HepG2 (cell line): ENCODE data around the gene ENO2. TPM values are rescaled to one million over a fixed set of nuclear protein-coding genes. Genes with fewer than 3 reads are reported as not detected.
A peak's percentile ranks its signal among the peaks of the same experiment; 100 is the strongest.

Source experiments
- BCL6 ChIP-seq: IDR thresholded peaks from 2 replicates; pipeline ENCODE4 v1.6.1; 2016; ENCODE audit warnings: missing genetic modification reagents, missing compliant biosample characterization
- DRAP1 ChIP-seq: IDR thresholded peaks from 2 replicates; pipeline ENCODE4 v1.6.1; 2016; ENCODE audit warnings: missing genetic modification reagents, missing compliant biosample characterization
- HMG20A ChIP-seq: IDR thresholded peaks from 2 replicates; pipeline ENCODE4 v1.6.1; 2016; ENCODE audit warnings: borderline replicate concordance
- KLF16 ChIP-seq, 2 experiments: sonication (generic) in 1 of 2; formaldehyde crosslinking in 1 of 2; IDR thresholded peaks; 2 replicates each; pipeline versions ENCODE4 v1.6.1 to v1.8.0; 2016 to 2023; ENCODE audit warnings: missing genetic modification reagents in 2 of 2, missing compliant biosample characterization in 1 of 2
- KMT2A ChIP-seq: sonication (generic); formaldehyde crosslinking; IDR thresholded peaks from 2 replicates; pipeline ENCODE4 v1.4.0; 2020; ENCODE audit warnings: missing genetic modification reagents
- NR2F1 ChIP-seq, 2 experiments: fragments of 450-650 bp in 1 of 2; formaldehyde crosslinking in 1 of 2; IDR thresholded peaks; 2 replicates each; pipeline versions ENCODE4 v1.5.0 to v1.6.1; 2016 to 2020; ENCODE audit warnings: mild to moderate bottlenecking in 1 of 2, missing compliant biosample characterization in 1 of 2, missing genetic modification reagents in 1 of 2, moderate library complexity in 1 of 2
- PHF5A ChIP-seq: IDR thresholded peaks from one replicate; pipeline ENCODE4 v1.6.1; 2018; ENCODE audit warnings: low read depth, missing genetic modification reagents; ENCODE audit not compliant: unreplicated experiment
- RARG ChIP-seq: sonication (generic); formaldehyde crosslinking; IDR thresholded peaks from 2 replicates; pipeline ENCODE4 v1.4.0; 2020; ENCODE audit warnings: low read depth, mild to moderate bottlenecking, missing genetic modification reagents
- ZFP36L2 ChIP-seq: sonication (generic); formaldehyde crosslinking; IDR thresholded peaks from 2 replicates; pipeline ENCODE4 v1.4.0; 2020; ENCODE audit warnings: missing genetic modification reagents
- ZNF407 ChIP-seq: sonication (generic); formaldehyde crosslinking; IDR thresholded peaks from one replicate; pipeline ENCODE4 v1.5.1; 2020; ENCODE audit warnings: mild to moderate bottlenecking, missing genetic modification reagents; ENCODE audit errors: not compliant biosample characterization
- ZNF547 ChIP-seq: sonication (generic); formaldehyde crosslinking; IDR thresholded peaks from 2 replicates; pipeline ENCODE4 v1.5.1; 2020; ENCODE audit warnings: mild to moderate bottlenecking, missing genetic modification reagents
- polyA plus RNA-seq, 8 experiments: library from polyadenylated mRNA; depleted of rRNA in 3 of 8; stranded (reverse) in 7 of 8; unstranded in 1 of 8; fragments of >200 nt; fragmentation: Illumina TruSeq in 4 of 8; extraction: Trizol in 4 of 8; gene quantifications; 2 replicates each; pipeline versions ENCODE4 v1.2.1 to v1.2.3, GENCODE V29; 2011 to 2016; ENCODE audit warnings: low read depth in 4 of 8, missing spikeins in 1 of 8, mixed read lengths in 1 of 8; ENCODE audit not compliant: insufficient read depth in 1 of 8
- total RNA-seq, 5 experiments: library from RNA; depleted of rRNA; stranded (reverse); fragments of >200 nt; fragmentation: Illumina TruSeq; extraction: Trizol; gene quantifications; 2 replicates each; pipeline ENCODE4 v1.2.3, GENCODE V29; 2016; ENCODE audit warnings: low read depth in 1 of 5
- TF ChIP-seq, protein P1 (sequence below): sonication (generic); formaldehyde crosslinking; IDR thresholded peaks from 2 replicates; pipeline ENCODE4 v1.4.0; 2020; ENCODE audit warnings: missing genetic modification reagents
- TF ChIP-seq, protein P2 (sequence below): sonication (generic); formaldehyde crosslinking; IDR thresholded peaks from 2 replicates; pipeline ENCODE4 v1.5.0; 2020; ENCODE audit warnings: mild to moderate bottlenecking, missing genetic modification reagents
- TF ChIP-seq, protein P3 (sequence below): sonication (generic); formaldehyde crosslinking; IDR thresholded peaks from 2 replicates; pipeline ENCODE4 v1.4.0; 2020; ENCODE audit warnings: mild to moderate bottlenecking, missing genetic modification reagents

The ENO2 gene
- total and polyA plus RNA-seq, 2 of the 13 experiments (the other 11 are each of a cell fraction or from before 2014, with no cell fraction given), result 19.3 to 136 TPM

- TF ChIP-seq ZNF407 (CRISPR knock-in tag) (no peak), ZFP36L2 (CRISPR knock-in tag) (no peak), RARG (no peak), PHF5A (CRISPR knock-in tag) (no peak), KLF16 (CRISPR knock-in tag; IDR thresholded peaks at IDR 0.05) (peak in 1 of 2 experiments; percentile 82; a peak in 2 of 4 replicates), NR2F1 (CRISPR knock-in tag; IDR thresholded peaks at IDR 0.05) (no peak), ZNF547 (CRISPR knock-in tag) (peak; percentile 38; the same call in 1 of the 2 replicates), HMG20A (CRISPR knock-in tag) (peak; percentile 36; the same call in 1 of the 2 replicates), DRAP1 (CRISPR knock-in tag) (peak; percentile 73; the same call in 1 of the 2 replicates), BCL6 (CRISPR knock-in tag) (0 out of 2 replicates have a peak, but pooled peaks have one; percentile 40), KMT2A (CRISPR knock-in tag) (peak; percentile 32; the same call in 1 of the 2 replicates)
- TF ChIP-seq, protein P1, sequence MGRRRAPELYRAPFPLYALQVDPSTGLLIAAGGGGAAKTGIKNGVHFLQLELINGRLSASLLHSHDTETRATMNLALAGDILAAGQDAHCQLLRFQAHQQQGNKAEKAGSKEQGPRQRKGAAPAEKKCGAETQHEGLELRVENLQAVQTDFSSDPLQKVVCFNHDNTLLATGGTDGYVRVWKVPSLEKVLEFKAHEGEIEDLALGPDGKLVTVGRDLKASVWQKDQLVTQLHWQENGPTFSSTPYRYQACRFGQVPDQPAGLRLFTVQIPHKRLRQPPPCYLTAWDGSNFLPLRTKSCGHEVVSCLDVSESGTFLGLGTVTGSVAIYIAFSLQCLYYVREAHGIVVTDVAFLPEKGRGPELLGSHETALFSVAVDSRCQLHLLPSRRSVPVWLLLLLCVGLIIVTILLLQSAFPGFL (CRISPR knock-in tag), result no peak
- TF ChIP-seq, protein P2, sequence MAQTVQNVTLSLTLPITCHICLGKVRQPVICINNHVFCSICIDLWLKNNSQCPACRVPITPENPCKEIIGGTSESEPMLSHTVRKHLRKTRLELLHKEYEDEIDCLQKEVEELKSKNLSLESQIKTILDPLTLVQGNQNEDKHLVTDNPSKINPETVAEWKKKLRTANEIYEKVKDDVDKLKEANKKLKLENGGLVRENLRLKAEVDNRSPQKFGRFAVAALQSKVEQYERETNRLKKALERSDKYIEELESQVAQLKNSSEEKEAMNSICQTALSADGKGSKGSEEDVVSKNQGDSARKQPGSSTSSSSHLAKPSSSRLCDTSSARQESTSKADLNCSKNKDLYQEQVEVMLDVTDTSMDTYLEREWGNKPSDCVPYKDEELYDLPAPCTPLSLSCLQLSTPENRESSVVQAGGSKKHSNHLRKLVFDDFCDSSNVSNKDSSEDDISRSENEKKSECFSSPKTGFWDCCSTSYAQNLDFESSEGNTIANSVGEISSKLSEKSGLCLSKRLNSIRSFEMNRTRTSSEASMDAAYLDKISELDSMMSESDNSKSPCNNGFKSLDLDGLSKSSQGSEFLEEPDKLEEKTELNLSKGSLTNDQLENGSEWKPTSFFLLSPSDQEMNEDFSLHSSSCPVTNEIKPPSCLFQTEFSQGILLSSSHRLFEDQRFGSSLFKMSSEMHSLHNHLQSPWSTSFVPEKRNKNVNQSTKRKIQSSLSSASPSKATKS (CRISPR knock-in tag), result no peak
- TF ChIP-seq, protein P3, sequence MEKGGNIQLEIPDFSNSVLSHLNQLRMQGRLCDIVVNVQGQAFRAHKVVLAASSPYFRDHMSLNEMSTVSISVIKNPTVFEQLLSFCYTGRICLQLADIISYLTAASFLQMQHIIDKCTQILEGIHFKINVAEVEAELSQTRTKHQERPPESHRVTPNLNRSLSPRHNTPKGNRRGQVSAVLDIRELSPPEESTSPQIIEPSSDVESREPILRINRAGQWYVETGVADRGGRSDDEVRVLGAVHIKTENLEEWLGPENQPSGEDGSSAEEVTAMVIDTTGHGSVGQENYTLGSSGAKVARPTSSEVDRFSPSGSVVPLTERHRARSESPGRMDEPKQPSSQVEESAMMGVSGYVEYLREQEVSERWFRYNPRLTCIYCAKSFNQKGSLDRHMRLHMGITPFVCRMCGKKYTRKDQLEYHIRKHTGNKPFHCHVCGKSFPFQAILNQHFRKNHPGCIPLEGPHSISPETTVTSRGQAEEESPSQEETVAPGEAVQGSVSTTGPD (CRISPR knock-in tag), result no peak
These were observed 41.0 kb upstream of the ENO2 start, which contains the start of gene SPSB2 (continued) for GRCh38 chr12:6873094-6874014.
